HL-60/S4 treated with phorbol 12-myristate 13-acetate at 8.2 ng/mL for 4 days and 3 days (cell line): ENCODE measurements around the gene EEA1.
"Not testable (repeated sequence)": the region's sequence is repeated elsewhere in the genome, so short reads cannot be mapped to it uniquely, and the experiment has no call there.

Experiments used
- in situ Hi-C: fragments of 300-500 bp; cut with MboI; formaldehyde crosslinking; loops from 2 replicates; pipeline ENCODE4 v1.15.0; 2022; ENCODE audit warnings: low sequenced_read_pairs

Gene EEA1

DNA sequence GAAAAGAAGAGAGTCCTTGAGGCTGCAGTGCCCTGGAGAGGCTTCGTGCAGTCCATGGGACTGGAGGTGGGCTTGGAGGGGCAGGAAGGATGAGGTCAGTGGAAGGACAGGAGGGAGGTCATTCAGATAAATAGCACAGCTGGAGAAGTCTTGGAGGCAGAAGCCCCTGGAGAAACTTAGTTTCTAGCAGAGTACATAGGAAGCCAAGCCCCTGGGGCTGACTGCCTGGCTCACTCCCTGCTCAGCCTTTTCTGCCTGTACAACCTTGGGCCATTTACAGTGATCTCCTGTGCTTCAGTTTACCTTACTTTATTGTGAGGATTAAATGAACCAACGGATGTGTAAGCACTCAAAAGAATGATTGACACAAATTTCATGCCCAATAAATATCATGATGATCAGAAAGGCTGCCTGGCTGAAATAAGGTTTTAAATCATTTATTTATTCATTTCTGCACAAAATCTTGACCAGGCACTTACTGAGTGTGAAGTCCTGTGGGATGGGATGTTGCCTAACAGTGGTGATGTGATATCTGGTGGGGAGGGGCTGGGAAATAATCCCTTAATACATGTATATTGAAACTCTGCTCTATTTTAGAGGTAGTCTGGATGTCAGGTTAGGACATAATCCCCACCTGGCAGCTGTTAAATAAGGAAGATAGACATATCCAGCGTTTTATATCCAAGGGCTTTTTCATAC is 172.0 kb downstream of the EEA1 start:
- in situ Hi-C loops = no loop called here

DNA sequence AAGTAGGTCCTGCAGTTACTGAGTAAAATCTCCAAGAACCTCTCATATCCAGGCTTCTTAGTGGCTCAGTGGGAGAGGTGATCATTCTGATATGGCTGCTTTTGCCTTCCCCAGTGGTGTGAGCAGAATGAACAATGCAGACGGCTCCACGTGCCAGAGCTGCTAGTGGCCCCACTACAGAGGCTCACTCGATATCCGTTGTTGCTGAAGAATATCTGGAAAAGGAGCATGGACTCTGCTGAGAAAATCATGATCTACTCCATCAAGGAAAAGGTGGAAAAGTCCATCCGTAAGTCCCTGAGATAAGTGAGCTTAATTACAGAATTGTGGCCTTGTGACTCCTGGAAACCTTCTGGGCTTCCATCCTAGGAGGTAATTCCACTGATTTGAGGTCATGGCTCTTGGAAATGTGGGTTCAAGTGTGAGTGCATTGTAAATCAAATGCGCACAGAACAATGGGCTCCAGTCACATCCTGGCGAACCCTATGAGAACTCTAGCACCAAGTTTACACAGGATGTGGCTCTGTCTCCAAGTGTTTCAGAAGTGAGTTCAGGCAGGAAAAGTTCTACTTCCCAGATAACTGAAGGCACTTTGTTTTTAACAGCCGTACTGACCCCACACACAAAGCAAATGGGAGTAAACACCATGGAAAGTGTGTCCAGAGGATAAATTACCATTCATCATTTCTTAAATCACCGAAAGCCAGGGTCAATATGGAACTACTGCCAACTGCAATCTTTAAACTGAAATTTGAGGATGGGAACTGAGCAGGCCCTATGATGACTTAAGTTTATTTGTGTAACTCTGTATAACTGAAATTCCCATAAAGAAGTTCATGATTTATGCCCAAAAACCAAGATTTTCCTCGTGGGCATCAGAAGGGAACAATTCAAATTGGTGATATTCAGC is 174.9 kb downstream of the EEA1 start:
- in situ Hi-C loops = no loop called here

DNA sequence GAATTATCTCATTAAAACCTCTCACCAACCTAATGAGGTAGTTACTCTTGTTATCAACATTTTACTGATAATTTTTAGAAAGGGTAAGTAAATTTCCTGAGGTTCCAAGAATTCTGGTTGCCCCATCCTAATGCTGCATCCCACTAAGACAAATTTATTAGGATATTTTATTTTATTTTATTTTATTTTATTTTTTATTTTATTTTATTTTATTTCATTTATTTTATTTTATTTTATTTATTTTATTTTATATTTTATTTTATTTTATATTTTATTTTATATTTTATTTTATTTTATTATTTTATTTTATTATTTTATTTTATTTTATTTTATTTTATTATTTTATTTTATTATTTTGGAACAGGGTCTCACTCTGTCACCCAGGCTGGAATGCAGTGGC is 179.4 kb downstream of the EEA1 start:
- in situ Hi-C loops = not testable (repeated sequence)

GRCh38 chr12:92747151-92747550 is 181.9 kb downstream of the EEA1 start:
- in situ Hi-C loops = no loop called here

- in situ Hi-C loops = no loop called here
These were observed 183.1 kb downstream of the EEA1 start for GRCh38 chr12:92745856-92746550.

- in situ Hi-C loops = no loop called here
These were observed 186.1 kb downstream of the EEA1 start for GRCh38 chr12:92743026-92743425.

DNA sequence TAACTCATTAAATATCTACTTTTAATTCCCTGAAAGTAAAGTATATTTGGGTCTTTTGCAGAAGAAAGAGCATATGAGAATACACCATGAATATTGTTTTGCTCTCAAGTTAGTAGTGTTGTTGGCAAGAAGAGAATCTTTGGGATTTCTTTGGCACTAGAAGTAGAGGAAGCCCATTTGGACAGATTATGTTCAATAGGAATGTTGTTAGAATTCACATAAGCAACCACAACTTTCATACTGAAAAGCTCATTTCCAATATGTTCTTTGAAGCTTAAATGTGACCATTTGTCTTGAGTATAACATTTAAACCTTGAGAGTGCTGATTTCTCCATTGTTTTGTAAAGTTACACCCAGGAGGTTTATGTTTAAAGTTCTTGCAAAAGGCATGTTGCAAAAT is 188.7 kb downstream of the EEA1 start:
- in situ Hi-C loops = no loop called here

- in situ Hi-C loops = no loop called here
These were observed 190.0 kb downstream of the EEA1 start for GRCh38 chr12:92739113-92739512.

GRCh38 chr12:92737855-92738850 is 190.9 kb downstream of the EEA1 start:
- in situ Hi-C loops = no loop called here

DNA sequence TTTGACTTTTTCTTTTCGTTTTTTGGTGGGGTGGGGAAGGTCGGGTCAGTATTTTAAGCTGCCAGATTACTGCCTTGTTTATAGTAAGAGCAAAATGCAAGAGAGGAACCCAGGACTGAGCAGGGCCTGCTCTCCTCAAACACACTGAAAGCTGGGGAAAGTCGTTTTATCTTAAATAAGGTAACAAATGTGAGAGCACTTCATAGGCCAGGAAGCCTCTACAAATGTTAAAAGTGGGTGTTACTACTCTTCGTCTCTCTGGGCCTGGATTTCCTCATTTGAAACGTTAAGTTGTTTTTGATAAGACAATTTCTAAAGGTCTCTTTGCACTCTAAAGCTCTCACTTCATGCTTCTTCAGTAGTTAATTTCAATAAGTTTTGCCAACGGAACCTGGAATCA is 192.5 kb downstream of the EEA1 start:
- in situ Hi-C loops = no loop called here

- in situ Hi-C loops = no loop called here
These were observed 193.9 kb downstream of the EEA1 start for GRCh38 chr12:92735131-92735721.

DNA sequence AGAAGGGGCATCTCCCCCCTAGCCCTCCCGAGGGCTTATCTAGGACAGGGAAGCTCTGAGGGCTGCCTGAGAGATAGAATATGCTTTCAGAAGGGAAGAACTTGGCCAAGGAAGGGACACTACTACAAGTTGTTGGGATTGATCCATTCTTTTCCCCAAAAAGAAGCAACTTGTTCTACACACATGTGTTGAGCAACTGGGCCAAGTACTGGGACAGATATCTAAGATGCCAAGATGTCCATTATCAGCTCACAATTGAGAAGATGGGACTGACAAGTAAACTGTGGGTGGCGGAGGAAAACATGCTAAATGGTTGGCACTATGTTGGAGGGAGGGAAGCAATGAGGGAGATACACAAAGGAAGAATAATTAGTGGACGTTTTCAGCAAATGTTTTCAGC is 195.4 kb downstream of the EEA1 start:
- in situ Hi-C loops = no loop called here

DNA sequence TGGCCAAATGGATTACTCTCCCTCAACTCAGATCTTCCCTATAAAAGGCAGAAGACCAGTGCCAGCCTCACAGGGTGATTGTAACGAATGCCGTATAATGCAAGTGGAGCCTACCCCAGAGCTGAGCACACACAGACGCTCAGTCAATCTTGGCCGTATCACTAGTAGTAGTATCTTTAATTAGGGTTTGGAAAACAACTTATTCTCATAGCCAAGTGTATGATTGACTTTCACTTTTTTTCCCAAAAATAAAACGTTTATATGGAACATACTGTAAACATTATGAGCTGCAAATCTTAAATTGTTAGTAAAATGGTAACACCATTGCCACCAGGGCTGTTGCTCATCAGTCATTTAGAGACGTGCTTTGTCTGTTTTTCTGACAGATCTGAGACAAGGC is 195.9 kb downstream of the EEA1 start:
- in situ Hi-C loops = no loop called here

DNA sequence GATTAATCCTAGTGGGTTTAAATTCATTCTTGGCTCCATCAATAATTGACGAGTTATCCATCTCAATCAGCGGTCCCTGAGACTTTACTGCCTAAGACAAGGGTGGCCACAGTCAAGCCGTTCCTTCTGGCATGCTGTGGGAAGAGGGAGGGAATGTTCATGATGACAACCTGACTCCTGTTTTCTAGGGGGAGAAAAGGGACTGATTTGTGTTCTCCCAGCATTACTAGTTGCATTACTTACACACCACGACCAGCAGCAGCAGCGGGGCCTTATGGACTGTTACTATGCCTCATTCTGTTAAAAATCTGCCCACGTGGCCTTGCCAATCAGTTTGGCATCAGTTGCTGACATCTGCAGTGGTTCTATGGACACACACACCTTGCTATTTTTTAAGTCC is 196.4 kb downstream of the EEA1 start:
- in situ Hi-C loops = no loop called here

DNA sequence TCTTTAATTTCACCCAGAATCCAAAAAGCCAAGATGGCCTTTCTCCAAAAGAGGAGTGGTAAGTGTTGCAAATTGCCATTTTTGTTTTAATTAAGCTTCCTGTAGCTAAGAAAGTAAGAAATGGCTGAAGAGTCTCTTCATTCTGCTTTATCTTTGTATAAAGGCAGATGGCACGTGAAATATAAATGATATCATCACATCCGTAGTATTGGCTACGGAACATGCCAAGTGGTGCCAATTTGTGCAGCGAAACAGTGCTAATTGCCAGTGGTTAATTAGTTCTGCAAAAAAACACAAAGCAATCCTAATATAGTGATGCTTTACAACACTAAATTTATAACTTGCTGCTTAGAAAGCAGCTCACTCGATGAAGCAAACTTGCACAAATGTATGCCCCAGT is 196.9 kb downstream of the EEA1 start:
- in situ Hi-C loops = no loop called here

- in situ Hi-C loops = no loop called here
These were observed 198.3 kb downstream of the EEA1 start for GRCh38 chr12:92730758-92731157.

DNA sequence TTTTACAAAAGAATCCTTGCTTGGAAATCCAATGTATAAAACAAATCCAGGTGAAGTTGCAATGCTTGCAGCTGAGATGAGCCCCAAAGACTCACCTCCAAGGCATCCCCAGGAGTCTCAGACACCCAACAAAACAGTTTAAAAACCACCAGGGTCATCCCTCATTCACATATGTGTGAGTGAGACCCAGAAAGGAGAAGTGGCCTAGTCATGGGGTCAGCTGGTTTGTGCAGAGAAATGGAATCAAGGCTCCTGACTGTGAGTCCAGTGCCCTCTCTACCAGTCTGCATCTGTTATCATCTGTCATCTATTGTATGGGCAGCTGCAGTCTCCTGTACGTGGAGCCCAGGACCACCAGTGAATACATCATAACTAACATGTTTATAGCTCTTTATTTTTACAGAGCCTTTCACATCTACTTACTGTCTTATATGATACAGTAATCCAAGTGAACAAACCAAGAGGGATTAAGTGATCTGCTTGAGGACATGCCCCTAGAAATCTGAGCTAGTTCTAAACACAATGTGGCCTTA is 199.3 kb downstream of the EEA1 start:
- in situ Hi-C loops = no loop called here

DNA sequence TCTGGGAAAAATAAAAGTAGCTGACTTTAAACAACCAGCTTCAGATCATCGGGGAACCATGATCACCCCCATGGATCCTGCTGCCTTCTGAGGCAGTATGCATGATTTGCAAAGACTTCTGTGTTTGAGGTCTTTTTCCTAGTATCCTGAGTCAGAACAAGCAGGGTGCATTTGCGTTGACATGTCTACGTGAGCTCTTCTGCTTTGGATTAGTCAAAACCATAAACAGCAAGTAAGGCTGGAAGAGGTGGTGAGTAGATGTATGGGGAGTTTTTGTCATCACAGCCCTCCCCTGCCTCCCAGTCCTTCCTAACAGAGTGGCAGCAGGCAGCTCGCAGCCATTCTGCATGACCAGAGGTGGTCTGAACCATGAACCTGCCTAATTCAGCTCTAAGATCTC is 202.2 kb downstream of the EEA1 start:
- in situ Hi-C loops = no loop called here

DNA sequence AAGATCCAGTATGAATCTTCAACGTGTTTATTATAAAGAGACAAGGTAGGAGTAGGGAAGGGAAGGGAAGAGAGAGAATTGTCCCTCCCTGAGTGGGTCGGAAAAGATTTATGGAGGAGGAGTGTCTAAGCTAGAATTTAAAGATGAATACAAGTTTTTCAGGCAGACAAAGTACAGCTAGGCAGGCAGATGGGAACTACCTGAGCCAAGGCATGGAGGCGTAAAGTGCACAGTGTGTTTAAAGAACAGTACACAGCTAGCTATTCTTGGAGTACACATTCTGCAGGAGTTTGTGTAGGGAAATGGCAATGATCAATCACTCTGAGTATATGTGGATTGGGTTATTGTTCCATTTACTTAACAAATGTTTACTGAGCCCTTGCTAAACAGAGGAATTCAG is 206.2 kb downstream of the EEA1 start:
- in situ Hi-C loops = no loop called here

DNA sequence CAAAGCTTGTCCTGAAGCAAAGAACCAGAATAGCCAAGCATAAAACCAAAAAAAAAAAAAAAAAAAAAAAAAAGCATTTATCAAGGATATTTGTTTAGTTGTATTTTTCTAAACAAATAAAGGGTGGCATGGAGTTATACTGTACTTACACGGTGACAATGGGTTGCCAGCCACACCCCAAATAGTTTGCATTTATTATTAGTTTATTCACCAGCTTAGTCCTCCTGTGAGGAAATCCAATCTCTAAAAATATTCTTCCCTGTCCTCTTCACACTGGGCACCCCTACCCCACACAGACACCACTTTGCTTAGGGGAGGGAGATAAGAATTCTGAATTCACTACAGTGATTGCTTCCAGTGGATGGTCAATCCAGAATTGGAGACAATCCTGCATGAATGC is 207.4 kb downstream of the EEA1 start:
- in situ Hi-C loops = no loop called here
